Measurements from ENCODE around the gene PDE6H.

DNA sequence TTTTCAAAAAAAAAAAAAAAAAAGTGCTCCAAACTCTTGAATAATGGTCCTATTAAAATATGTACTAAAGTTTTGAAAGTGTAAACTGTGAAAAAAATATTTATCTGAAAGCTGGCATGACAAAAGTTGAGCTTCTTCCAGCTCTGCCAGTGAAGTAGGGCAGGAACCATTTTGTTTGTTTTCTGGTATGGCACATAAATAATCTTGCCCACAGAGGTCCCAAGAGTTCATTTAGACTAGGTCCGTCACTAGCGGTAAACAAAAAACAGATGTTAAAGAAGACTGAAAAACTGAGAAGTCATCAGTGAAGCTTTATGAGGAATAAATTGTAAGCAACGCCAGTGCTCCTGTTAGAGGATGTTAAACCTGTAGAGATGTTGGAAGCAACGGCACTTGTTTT is 41.5 kb upstream of the PDE6H start:
- TF ChIP-seq, protein P1, sequence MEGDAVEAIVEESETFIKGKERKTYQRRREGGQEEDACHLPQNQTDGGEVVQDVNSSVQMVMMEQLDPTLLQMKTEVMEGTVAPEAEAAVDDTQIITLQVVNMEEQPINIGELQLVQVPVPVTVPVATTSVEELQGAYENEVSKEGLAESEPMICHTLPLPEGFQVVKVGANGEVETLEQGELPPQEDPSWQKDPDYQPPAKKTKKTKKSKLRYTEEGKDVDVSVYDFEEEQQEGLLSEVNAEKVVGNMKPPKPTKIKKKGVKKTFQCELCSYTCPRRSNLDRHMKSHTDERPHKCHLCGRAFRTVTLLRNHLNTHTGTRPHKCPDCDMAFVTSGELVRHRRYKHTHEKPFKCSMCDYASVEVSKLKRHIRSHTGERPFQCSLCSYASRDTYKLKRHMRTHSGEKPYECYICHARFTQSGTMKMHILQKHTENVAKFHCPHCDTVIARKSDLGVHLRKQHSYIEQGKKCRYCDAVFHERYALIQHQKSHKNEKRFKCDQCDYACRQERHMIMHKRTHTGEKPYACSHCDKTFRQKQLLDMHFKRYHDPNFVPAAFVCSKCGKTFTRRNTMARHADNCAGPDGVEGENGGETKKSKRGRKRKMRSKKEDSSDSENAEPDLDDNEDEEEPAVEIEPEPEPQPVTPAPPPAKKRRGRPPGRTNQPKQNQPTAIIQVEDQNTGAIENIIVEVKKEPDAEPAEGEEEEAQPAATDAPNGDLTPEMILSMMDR (conservative IDR thresholded peaks at IDR 0.05 in 1 of 2, IDR thresholded peaks at IDR 0.05 in 1 of 2; ENCODE audit: low read depth in 1 of 2, low read length in 2 of 2), result no peak
- TF ChIP-seq EZH2 (IDR thresholded peaks at IDR 0.05; ENCODE audit: low read length, missing control alignments), result no peak
